Measurements from ENCODE around the gene KLK1. TPM values are rescaled to one million over a fixed set of nuclear protein-coding genes. Genes with fewer than 3 reads are reported as not detected.

Gene KLK1
- total RNA-seq, result 0.14 TPM in 1 of 2 replicates, not detected in the other

DNA sequence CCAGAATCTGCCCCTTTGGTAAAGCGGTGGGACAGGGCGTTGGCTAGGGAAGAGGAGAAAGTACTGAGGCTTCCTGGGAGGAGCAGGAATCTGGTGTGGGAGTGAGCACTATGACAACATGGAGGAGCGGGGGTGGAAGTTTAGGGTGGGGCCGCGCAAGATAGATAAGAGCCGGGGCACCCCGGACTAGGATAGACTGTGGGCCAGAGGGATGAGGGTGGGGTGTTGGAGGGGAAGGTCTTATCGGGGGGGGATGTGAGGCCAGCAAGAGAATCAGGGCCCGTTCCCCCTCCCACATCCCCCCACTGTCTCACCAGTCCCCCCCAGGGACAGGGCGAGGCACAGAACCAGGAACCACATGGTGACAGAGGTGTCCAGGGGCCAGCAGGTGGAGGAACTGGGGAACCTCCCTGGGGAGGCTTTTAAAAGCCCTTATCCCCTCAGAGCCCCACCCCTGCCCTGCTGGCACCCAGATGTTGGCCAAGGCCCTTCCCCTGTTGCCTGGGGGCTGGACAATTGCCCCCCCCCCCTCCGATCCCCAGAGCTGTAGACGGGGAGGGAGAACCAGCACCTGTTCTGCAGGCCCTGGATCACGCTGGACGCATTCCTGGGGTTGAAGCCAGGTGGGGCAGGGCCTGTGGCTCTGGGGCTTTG, at the start of gene KLK1:
TSS of gene KLK1 (minus strand) at position 399 of the 654 bp plus-strand sequence. CDS start at position 360, 39 bp downstream.

DNA sequence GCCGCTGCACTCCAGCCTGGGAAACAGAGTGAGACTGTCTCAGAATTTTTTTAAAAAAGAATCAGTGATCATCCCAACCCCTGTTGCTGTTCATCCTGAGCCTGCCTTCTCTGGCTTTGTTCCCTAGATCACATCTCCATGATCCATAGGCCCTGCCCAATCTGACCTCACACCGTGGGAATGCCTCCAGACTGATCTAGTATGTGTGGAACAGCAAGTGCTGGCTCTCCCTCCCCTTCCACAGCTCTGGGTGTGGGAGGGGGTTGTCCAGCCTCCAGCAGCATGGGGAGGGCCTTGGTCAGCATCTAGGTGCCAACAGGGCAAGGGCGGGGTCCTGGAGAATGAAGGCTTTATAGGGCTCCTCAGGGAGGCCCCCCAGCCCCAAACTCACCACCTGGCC, 49.5 kb upstream of the KLK1 start, which contains the start of gene KLK2:
TSS of gene KLK2 (plus strand) at position 384 of the 400 bp plus-strand sequence. CDS start 35 bp downstream, outside the sequence.

DNA sequence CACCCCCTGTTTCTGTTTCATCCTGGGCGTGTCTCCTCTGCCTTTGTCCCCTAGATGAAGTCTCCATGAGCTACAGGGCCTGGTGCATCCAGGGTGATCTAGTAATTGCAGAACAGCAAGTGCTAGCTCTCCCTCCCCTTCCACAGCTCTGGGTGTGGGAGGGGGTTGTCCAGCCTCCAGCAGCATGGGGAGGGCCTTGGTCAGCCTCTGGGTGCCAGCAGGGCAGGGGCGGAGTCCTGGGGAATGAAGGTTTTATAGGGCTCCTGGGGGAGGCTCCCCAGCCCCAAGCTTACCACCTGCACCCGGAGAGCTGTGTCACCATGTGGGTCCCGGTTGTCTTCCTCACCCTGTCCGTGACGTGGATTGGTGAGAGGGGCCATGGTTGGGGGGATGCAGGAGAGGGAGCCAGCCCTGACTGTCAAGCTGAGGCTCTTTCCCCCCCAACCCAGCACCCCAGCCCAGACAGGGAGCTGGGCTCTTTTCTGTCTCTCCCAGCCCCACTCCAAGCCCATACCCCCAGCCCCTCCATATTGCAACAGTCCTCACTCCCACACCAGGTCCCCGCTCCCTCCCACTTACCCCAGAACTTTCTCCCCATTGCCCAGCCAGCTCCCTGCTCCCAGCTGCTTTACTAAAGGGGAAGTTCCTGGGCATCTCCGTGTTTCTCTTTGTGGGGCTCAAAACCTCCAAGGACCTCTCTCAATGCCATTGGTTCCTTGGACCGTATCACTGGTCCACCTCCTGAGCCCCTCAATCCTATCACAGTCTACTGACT, 31.2 kb upstream of the KLK1 start, which contains the start of gene KLK3:
TSS of gene KLK3 (plus strand) at position 280 of the 775 bp plus-strand sequence. CDS start at position 321, 41 bp downstream.

DNA sequence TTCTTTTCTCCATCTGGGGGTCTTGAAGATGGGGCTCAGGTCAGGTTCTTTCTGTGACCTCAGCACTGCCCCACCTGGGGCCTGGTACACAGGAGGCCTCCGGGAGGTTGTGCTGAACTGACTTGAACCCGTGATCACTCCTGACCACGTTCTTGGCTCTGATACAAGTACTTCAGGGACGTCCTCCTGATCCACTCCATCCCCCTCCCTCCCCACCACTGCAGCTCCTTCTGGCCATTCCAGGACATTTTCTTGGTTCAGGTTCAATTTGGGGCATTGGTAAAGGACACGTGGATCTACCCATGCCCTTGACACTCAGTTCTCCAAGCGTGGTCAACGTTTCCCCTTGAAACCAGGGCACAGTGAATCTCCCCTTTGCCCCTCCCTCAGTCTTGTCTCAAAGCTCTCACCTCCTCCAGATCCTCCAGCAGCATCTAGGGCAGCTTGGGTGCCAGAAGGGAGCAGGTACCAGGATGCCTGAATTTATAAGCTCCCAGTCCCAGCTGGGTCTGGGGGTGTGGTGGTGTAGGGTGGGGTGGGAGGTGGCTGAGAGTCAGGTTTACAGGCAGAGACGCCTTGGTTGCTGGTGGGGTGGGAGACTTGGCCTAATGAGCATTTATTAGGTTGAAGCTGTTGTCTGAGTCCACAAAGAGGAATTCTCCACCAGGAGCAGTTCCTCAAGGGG, 9.7 kb upstream of the KLK1 start, which contains the start of gene KLK15:
TSS of gene KLK15 (minus strand) at position 458 of the 685 bp plus-strand sequence. CDS start 2,082 bp downstream, outside the sequence.

DNA sequence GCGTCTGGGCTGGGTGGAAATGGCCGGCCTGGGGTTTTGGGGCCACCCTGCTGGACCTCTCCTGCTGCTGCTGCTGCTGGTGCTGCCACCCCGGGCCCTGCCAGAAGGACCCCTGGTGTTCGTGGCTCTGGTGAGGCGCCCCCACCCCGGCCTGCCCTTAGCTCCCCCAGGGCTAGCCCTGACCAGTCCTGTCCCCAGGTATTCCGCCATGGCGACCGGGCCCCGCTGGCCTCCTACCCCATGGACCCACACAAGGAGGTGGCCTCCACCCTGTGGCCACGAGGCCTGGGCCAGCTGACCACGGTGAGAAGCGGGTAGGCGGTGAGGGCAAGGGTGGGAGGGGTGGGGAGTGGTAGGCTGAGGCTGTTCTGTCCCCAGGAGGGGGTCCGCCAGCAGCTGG, 33.2 kb downstream of the KLK1 start, which contains the start of gene ACP4:
TSS of gene ACP4 (plus strand) at position 20 of the 400 bp plus-strand sequence. CDS start at position 20, 0 bp downstream.

DNA sequence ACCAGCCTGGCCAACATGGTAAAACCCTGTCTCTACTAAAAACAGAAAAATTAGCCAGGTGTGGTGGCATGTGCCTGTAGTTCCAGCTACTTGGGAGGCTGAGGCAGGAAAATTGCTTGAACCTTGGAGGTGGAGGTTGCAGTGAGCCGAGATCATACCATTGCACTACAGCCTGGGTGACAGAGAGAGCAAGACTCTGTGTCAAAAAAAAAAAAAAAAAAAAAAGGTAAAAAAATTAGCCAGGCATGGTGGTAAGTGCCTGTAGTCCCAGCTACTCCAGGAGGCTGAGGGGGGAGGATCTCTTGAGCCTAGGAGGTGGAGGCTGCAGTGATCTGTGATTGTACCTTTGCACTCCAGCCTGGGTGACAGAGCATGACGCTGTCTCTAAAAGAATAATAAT, 53.4 kb downstream of the KLK1 start, which contains the start of gene GPR32:
TSS of gene GPR32 (plus strand) at position 301 of the 400 bp plus-strand sequence. CDS start 137 bp downstream, outside the sequence.

Other genes with a start within 250 kb of the KLK1 start
- not detected in 2 replicates for gene SYT3, start 183.9 kb downstream of the KLK1 start, total RNA-seq
- 0.68 TPM in 1 of 2 replicates, not detected in the other for gene C19orf81, start 174.3 kb downstream of the KLK1 start, total RNA-seq
- gene SHANK1, start 104.0 kb downstream of the KLK1 start, total RNA-seq, result under 0.01 TPM in 1 of 2 replicates, not detected in the other
- under 0.01 and 0.07 TPM in 2 replicates for gene CLEC11A, start 100.4 kb downstream of the KLK1 start, total RNA-seq
- gene GPR32, start 53.3 kb downstream of the KLK1 start, total RNA-seq, result not detected in 2 replicates
- gene ACP4, start 33.4 kb downstream of the KLK1 start, total RNA-seq, result not detected in 2 replicates
- not detected in 2 replicates for gene KLK15, start 9.8 kb upstream of the KLK1 start, total RNA-seq
- gene KLK3, start 31.1 kb upstream of the KLK1 start, total RNA-seq, result not detected in 2 replicates
- not detected in 2 replicates for gene KLK2, start 49.7 kb upstream of the KLK1 start, total RNA-seq
- gene KLK4, start 87.6 kb upstream of the KLK1 start, total RNA-seq, result not detected in 2 replicates
- 25.0 and 189 TPM in 2 replicates for gene KLK5, start 129.3 kb upstream of the KLK1 start, total RNA-seq
- 2.5 and 3.4 TPM in 2 replicates for gene KLK6, start 145.8 kb upstream of the KLK1 start, total RNA-seq
- 15.0 and 22.9 TPM in 2 replicates for gene KLK7, start 160.1 kb upstream of the KLK1 start, total RNA-seq
- 27.8 and 86.5 TPM in 2 replicates for gene KLK8, start 177.8 kb upstream of the KLK1 start, total RNA-seq
- gene KLK10, start 195.9 kb upstream of the KLK1 start, total RNA-seq, result 36.2 and 66.0 TPM in 2 replicates
- gene KLK11, start 202.8 kb upstream of the KLK1 start, total RNA-seq, result 17.4 and 29.0 TPM in 2 replicates
- gene KLK12, start 211.2 kb upstream of the KLK1 start, total RNA-seq, result 0.14 and 17.1 TPM in 2 replicates
- 0.68 and 1.3 TPM in 2 replicates for gene KLK13, start 241.3 kb upstream of the KLK1 start, total RNA-seq